ENCODE data around the gene REEP3. TPM values are rescaled to one million over a fixed set of nuclear protein-coding genes. Genes with fewer than 3 reads are reported as not detected.

The REEP3 gene
- total RNA-seq, 1 experiment from 2014 or later: 51.8 TPM

DNA sequence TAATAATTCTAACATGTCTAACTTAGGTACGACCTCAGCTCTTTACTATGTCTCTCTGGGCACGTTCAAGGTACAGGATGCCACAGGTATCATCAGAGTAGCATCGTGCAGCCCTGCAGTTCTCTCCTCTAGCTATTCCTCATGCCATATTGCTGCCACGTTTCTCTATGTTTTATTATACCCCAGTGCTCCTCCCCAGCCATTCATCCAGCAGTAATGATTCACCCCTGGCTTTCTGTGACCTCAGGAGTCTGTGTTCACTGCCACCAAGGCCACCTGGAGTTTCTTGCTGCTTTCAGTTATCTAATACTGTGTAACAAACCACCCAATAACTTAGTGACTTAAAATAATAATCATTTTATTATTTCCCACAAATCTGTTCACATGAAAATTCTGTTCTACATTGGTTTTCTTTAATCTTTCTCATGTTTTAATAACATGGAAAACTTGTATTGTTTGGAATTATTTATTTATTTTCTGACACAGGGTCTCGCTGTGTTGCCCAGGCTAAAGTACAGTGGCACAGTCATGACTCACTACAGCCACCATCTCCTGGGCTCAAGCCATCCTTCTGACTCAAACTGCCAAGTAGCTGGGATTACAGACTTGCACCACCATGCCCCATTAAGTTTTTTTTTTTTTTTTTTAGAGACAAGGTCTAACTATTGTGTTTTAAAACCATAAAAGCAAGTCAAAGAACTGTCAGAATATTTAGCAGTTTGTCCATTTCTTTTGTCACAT is 21.8 kb downstream of the REEP3 start:
- CTCF ChIA-PET: interaction anchor here (0.6 kb wide), 2 partner anchors 16 to 1947 kb away, joined by 3 read pairs; no protein-coding TSS in a partner anchor
- peaks cover 15% of the 10 kb centered on the region for H3K4me1 Mint-ChIP-seq (ENCODE audit: insufficient read depth, unreplicated experiment)
- DNase-seq (ENCODE audit: unreplicated experiment): peak; percentile 27
- H3K27ac Mint-ChIP-seq (ENCODE audit: low read depth, unreplicated experiment): peak overlapping the region; percentile 6
- POLR2A ChIA-PET: interaction anchor here (0.7 to 7.6 kb wide), 2 partner anchors 9 to 14 kb away, joined by 3 to 58 read pairs; no protein-coding TSS in a partner anchor
- H3K36me3 Mint-ChIP-seq (ENCODE audit: insufficient read depth, unreplicated experiment): peaks cover 15% of the 10 kb centered on the region
- no peak overlapping the region for H3K4me3 Mint-ChIP-seq (ENCODE audit: unreplicated experiment)
- no TSS peak for BruUV-seq (replicated peaks)
- H3K9me3 Mint-ChIP-seq (ENCODE audit: unreplicated experiment): no peaks in the 10 kb centered on the region
- intact Hi-C loops (cut with micrococcal nuclease): no loop called here
- TF ChIP-seq, protein P1, sequence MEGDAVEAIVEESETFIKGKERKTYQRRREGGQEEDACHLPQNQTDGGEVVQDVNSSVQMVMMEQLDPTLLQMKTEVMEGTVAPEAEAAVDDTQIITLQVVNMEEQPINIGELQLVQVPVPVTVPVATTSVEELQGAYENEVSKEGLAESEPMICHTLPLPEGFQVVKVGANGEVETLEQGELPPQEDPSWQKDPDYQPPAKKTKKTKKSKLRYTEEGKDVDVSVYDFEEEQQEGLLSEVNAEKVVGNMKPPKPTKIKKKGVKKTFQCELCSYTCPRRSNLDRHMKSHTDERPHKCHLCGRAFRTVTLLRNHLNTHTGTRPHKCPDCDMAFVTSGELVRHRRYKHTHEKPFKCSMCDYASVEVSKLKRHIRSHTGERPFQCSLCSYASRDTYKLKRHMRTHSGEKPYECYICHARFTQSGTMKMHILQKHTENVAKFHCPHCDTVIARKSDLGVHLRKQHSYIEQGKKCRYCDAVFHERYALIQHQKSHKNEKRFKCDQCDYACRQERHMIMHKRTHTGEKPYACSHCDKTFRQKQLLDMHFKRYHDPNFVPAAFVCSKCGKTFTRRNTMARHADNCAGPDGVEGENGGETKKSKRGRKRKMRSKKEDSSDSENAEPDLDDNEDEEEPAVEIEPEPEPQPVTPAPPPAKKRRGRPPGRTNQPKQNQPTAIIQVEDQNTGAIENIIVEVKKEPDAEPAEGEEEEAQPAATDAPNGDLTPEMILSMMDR (IDR thresholded peaks at IDR 0.05; ENCODE audit: unreplicated experiment): no peak
- H3K27me3 Mint-ChIP-seq (ENCODE audit: insufficient read depth, unreplicated experiment): no peaks in the 10 kb centered on the region

DNA sequence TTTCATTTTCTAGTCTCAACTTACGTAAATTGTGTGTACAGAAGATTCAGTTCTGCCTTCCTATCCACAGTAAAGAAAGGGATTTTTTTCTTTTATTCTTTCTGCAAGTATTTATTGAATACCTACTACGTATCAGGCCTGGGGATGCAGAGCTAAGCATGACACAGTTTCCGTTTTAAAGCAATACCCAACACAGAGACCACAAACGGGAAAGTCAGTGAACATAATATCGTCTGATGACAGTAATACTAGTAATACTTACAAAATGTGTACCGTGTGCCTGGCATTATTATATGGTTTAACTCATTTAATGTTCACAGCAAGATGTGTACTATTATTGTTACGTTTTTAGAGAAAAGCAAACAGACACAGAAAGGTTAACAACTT is 22.4 kb downstream of the REEP3 start:
- CTCF ChIA-PET: no interaction called here
- Mint-ChIP-seq H3K27ac (ENCODE audit: low read depth, unreplicated experiment) (peak overlapping the region; percentile 78), H3K4me1 (ENCODE audit: insufficient read depth, unreplicated experiment) (peaks cover 15% of the 10 kb centered on the region), H3K27me3 (ENCODE audit: insufficient read depth, unreplicated experiment) (no peaks in the 10 kb centered on the region), H3K9me3 (ENCODE audit: unreplicated experiment) (no peaks in the 10 kb centered on the region), H3K36me3 (ENCODE audit: insufficient read depth, unreplicated experiment) (peaks cover 14% of the 10 kb centered on the region), H3K4me3 (ENCODE audit: unreplicated experiment) (no peak overlapping the region)
- POLR2A ChIA-PET: interaction anchor here (7.6 kb wide), 1 partner anchor 8 kb away, joined by 58 read pairs; no protein-coding TSS in a partner anchor
- TF ChIP-seq, protein P1 (IDR thresholded peaks at IDR 0.05; ENCODE audit: unreplicated experiment): no peak
- BruUV-seq (replicated peaks): no TSS peak
- intact Hi-C loops (cut with micrococcal nuclease): no loop called here
- DNase-seq (ENCODE audit: unreplicated experiment): no peak

DNA sequence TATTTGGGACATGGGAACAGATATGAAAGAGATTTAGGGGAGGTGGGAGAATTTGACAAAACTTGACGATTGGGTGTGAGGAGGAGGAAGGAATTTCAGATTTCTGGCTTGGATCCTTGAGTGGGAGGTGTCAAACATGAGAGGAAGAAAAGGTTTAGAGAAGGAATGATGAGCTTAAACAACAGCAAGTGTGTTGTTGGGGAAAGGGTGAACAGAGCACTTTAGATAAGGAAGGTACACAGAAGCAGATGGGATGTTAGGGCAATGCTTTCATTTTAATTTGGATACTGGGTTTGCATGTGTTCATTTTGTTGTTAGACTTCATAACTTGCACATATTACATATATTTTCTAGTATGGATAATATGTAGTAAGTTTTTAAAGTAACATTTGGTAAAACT is 23.2 kb downstream of the REEP3 start:
- H3K27me3 Mint-ChIP-seq (ENCODE audit: insufficient read depth, unreplicated experiment): no peaks in the 10 kb centered on the region
- H3K27ac Mint-ChIP-seq (ENCODE audit: low read depth, unreplicated experiment): peak overlapping the region; percentile 78
- TF ChIP-seq, protein P1 (IDR thresholded peaks at IDR 0.05; ENCODE audit: unreplicated experiment): no peak
- H3K9me3 Mint-ChIP-seq (ENCODE audit: unreplicated experiment): no peaks in the 10 kb centered on the region
- DNase-seq (ENCODE audit: unreplicated experiment): no peak
- intact Hi-C loops (cut with micrococcal nuclease): no loop called here
- H3K36me3 Mint-ChIP-seq (ENCODE audit: insufficient read depth, unreplicated experiment): peaks cover 15% of the 10 kb centered on the region
- ChIA-PET POLR2A (interaction anchor here (0.7 to 1.2 kb wide), 4 partner anchors 9 to 28 kb away, joined by 3 to 4 read pairs (median 4); no protein-coding TSS in a partner anchor), CTCF (no interaction called here)
- BruUV-seq (replicated peaks): no TSS peak
- H3K4me3 Mint-ChIP-seq (ENCODE audit: unreplicated experiment): peak overlapping the region; percentile 7
- peaks cover 17% of the 10 kb centered on the region for H3K4me1 Mint-ChIP-seq (ENCODE audit: insufficient read depth, unreplicated experiment)

DNA sequence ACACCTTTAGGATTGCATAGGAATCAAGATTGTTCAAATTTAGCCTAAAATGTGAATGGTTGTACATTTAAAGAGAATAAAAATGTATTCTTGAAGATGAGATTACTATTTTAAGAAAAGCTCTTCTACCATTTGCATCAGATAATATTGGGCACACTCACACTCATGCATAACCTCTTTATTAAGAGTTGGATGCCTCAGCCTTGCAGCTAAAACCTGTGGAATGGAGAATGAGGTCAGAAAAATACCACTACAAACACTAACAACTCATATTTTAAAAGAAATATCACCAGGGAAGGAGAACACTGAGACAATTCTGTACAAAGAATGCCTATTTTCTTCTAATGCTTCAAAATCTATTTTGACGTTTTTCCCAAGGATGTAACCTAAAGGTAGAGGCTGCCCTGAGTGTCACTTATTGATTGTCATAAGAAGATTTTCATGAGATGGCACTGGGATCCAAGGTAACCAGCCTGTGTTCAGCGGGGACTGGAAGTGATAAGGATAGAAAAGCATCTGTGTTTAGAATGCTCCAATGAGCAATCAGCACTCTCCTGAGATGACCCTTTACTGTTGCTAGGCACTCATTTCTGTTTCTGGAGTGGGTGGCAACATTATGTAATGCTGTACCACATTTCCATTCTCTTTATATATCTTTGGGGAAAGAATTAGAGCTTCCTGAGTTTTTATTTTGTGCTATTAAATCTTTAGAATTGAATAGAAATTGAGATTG is 26.6 kb downstream of the REEP3 start:
- H3K4me1 Mint-ChIP-seq (ENCODE audit: insufficient read depth, unreplicated experiment): peaks cover 32% of the 10 kb centered on the region
- CTCF ChIA-PET: interaction anchor here (1.0 kb wide), 1 partner anchor 9 kb away, joined by 3 read pairs; no protein-coding TSS in a partner anchor

More for the DNA sequence above, 26.6 kb downstream of the REEP3 start:
- intact Hi-C loops (cut with micrococcal nuclease): no loop called here
- TF ChIP-seq, protein P1 (IDR thresholded peaks at IDR 0.05; ENCODE audit: unreplicated experiment): no peak
- H3K36me3 Mint-ChIP-seq (ENCODE audit: insufficient read depth, unreplicated experiment): peaks cover 17% of the 10 kb centered on the region
- no peaks in the 10 kb centered on the region for H3K27me3 Mint-ChIP-seq (ENCODE audit: insufficient read depth, unreplicated experiment)
- H3K27ac Mint-ChIP-seq (ENCODE audit: low read depth, unreplicated experiment): no peak overlapping the region
- no peak overlapping the region for H3K4me3 Mint-ChIP-seq (ENCODE audit: unreplicated experiment)
- BruUV-seq (replicated peaks): no TSS peak
- no peak for DNase-seq (ENCODE audit: unreplicated experiment)
- no peaks in the 10 kb centered on the region for H3K9me3 Mint-ChIP-seq (ENCODE audit: unreplicated experiment)
- POLR2A ChIA-PET: interaction anchor here (1.2 to 7.3 kb wide), 5 partner anchors 8 to 279 kb away, joined by 3 to 58 read pairs (median 4); no protein-coding TSS in a partner anchor
